HG03108 (cell line): ENCODE measurements around the gene PRRC2C.
"Not testable (repeated sequence)": the region's sequence is repeated elsewhere in the genome, so short reads cannot be mapped to it uniquely, and the experiment has no call there.

Experiments used
- ATAC-seq: cut with Tn5 transposase; IDR thresholded peaks from one replicate; pipeline ENCODE4 v1.9.1; 2021; ENCODE audit warnings: moderate library complexity; ENCODE audit not compliant: unreplicated experiment

PRRC2C gene

GRCh38 chr1:171581766-171582165 lies 96.4 kb downstream of the PRRC2C start:
- ATAC-seq: no peak

GRCh38 chr1:171582589-171582988 lies 97.3 kb downstream of the PRRC2C start:
- no peak for ATAC-seq

DNA sequence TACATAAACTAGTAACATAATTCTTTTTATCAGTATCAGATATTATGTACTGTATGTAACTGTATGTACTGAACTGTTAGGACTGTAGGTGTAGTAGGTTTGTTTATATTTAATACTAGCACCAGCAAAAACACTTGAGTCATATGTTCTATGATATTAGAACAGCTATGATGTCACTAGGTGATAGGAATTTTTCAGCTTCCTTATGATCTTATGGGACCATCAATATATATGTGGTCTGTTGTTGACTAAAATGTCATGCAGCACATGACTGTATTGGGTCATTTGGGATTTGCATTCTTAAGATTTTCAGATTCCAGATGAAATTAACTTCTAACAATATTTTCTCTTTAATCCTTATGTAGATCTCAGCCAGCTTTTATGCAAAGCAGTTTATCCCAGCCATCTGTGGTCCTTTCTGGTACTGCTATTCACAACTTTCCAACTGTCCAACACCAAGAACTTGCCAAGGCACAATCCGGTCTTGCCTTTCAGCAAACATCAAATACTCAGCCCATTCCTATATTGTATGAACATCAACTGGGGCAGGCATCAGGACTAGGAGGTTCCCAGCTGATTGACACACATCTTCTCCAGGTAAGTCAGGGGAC lies 98.4 kb downstream of the PRRC2C start:
- ATAC-seq: no peak

DNA sequence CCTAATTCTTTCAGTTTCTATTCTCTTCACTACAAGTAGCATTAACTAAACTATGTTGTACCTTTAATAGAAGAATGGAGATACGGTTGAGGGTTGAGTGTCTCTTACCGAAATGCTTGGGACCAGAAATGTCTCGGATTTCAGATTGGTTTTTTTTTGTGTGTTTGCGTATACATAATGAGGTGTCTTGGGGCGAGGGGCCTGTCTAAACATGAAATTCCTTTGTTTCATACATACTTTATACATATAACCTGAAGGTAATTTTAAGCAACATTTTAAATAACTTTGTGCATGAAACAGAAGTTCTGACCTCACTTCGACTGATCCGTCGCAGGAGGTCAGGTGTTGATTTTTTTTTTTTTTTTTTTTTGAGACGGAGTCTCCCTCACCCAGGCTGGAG lies 100.4 kb downstream of the PRRC2C start:
- no peak for ATAC-seq

- no peak for ATAC-seq
Observed at GRCh38 chr1:171588230-171588629, 102.9 kb downstream of the PRRC2C start.

DNA sequence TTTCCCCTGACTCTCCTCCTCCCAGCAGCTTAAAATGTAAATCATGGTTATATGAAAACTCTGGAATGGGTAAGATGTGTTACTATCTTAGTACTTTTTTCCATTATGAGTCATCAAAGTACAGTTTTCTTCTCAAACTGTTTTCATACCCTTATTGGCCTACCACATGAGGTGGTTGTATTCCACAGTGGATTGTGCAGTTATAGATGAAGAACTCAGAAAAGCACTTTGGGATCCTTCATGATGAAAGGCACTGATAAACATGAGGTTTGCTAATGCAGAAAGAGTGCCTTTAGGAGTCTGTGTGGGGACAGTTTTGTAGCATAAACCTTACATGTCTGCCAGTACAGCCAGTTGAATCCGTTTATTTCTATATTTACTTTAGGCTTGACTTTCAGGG lies 104.7 kb downstream of the PRRC2C start:
- ATAC-seq: no peak

DNA sequence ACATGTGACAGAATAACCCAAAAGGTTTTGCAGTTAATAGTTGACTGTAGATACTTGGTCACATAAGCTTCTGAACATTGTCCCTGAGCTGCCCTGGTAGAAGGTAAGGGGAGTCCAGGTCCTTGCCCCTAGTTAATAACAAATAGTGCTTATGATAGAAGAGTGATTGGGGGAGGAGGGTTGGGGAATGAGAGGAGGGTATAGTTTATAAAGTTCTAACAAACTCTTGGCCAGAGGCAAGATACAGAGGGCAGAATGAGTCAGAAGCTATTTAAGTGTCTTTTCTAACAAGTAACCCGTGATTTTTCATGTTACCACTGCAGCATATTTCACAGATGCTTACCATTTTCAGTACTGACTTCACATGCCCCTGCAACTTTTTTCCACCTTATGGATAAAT lies 110.0 kb downstream of the PRRC2C start:
- peak; percentile 60 for ATAC-seq

DNA sequence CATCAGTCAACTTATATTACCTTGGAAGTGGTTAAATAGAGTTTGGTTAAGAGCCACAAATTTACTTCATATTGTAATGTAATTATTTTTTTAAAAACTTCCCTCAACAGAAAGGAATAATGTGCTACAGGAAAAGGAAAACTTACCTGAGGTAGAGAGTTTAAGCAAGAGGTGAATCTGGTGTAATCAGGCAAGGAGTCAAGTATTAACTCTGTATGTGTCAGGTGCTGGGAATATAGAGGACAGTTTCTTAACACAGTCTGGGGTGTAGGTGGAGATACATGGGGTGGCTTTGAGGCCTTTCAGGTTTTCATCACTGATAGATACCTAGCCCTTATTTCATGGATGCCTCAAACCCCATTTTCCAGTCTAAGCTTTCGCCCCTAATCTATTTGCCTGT lies 110.8 kb downstream of the PRRC2C start:
- no peak for ATAC-seq

GRCh38 chr1:171596705-171597104 lies 111.4 kb downstream of the PRRC2C start:
- no peak for ATAC-seq

- ATAC-seq: no peak
Observed at GRCh38 chr1:171597203-171597602, 111.9 kb downstream of the PRRC2C start.

DNA sequence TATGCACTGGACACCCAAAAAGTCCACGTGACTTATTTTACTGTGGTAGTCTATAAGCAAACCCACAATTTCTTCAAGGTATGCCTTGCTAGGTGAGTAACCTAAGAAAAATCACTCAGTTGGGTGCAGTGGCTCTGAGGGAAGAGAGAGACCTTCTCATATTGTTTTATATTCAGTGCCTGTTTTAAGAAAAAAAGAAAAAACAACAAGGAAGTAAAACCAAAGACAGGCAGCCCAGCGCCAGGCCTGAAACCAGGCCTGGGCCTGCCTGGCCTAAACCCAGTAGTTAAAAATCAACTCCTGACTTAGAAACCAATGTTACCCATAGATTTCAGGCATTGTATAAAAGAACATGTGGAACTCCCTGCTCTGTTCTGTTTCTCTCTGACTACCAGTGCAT lies 115.0 kb downstream of the PRRC2C start:
- not testable (repeated sequence) for ATAC-seq

DNA sequence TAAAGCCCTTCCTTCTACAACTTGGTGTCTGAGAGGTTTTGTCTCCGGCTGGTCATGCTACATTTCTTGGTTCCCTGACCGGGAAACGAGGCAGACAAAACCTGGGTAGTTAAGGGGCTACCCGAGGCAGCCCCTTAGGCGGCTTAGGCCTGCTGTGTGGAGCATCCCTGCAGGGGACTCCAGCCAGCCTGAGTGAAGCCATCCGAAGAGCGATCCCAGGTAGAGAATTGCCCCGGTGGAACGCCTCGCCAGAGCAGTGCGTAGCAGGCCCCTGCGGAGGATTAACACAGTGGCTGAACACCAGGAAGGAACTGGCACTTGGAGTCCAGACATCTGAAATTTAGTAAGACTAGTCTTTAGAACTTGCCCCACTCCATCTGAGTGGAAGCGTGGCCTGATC lies 115.5 kb downstream of the PRRC2C start:
- no peak for ATAC-seq

- ATAC-seq: not testable (repeated sequence)
Observed at GRCh38 chr1:171603042-171603441, 117.7 kb downstream of the PRRC2C start.

GRCh38 chr1:171606402-171606941 lies 121.1 kb downstream of the PRRC2C start:
- peak; percentile 49 for ATAC-seq

DNA sequence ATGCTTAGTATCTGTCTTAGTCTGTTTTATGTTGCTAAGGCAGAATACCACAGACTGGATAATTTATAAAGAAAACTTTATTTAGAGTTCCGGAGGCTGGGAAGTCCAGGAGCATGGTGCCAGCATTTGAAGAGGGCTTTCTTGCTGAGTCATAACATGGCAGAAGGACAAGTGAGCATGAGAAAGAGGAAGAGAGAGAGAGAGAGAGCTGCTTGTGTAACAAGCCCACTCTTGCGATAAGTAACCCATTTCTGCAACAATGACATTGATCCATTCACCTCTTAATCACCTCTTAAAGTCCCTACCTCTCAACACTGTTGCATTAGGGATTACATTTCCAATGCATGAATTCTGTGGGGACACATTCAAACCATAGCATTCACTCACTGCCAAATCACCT lies 125.1 kb downstream of the PRRC2C start:
- no peak for ATAC-seq

DNA sequence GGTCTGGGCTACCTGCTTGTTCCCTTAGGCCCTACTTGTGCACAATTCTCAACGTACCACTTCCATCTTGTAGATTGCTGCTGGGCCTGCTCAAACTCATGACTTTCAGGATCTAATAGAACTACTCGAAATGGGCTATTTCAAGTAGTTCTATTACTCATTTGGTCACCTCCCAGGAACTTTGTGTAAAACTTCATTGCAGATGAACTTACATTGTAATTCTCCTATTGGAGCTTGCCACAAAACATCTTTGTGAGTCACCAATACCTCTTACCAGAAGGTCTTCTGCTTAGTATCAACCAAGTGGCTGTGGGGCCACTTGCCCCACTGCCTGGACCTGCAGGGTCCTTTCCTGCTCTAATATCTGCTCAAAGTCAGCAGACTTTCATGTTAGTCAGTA lies 126.0 kb downstream of the PRRC2C start:
- no peak for ATAC-seq

DNA sequence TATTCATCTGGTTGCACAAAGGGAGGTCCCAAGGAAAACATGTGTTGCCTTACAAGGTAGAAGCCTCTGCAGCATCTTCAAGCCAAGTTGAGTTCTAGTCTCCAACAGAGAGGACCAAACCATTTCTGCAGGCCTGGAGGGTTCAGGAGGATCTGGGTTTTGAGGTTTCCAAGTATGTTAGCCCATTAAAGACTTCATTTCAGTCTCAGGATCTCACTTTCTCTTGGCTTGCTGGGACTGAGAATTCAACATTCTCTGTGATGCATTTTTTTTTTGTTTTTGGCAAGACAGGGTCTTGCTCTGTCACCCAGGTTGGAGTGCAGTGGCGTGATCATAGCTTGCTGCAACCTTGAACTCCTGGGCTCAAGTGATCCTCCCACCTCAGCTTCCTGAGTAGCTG lies 128.0 kb downstream of the PRRC2C start:
- ATAC-seq: no peak

DNA sequence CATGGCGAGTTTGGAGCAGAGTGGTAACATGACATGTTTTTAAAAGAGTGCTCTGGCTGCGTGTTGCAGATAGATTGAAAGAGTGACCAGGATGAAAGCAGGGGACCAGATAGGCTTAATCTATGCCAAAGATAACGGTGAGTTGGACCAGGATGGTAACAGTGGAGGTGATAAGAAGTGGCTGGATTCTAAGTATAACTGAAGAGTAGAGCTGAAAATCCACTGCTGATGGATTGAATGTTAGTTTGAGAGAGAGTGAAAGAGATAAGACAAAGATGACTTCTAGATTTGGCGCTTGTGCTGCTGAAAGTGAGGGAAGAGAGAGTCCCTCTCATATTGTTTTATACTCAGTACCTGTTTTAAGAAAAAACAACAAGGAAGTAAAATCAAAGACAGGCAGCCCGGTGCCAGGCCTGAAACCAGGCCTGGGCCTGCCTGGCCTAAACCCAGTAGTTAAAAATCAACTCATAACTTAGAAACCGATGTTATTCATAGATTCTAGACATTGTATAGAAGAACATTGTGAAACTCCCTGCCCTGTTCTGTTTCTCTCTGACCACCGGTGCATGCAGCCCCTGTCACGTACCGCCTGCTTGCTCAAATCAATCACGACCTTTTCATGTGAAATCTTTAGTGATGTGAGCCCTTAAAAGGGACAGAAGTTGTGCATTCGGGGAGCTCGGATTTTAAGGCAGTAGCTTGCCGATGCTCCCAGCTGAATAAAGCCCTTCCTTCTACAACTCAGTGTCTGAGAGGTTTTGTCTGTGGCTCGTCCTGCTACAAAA lies 130.0 kb downstream of the PRRC2C start:
- peak; percentile 39 for ATAC-seq

DNA sequence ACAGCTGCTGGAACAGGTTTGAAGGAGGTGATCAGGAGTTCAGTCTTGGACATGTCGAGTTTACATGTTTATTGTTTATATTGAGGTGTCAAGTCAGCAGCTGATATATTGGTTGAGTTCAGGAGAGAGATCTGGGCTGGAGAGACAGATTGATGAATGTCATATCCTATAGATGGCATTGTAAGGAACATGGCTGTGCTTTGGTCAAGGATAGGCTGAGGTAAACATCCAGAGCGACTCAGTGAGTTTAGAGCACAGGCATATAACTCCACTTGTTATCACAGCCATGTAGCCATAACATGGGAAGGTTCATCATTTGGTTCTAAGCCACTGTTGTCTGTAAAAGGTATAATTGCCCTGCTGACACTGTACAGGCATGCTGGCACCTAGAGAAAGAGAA lies 131.3 kb downstream of the PRRC2C start:
- ATAC-seq: no peak

GRCh38 chr1:171622152-171622462 lies 136.8 kb downstream of the PRRC2C start, which contains the start of gene MYOCOS:
Gene MYOCOS, plus strand, starts transcription at chr1:171622243. Its CDS starts 1,641 bp downstream, at chr1:171623884.
- no peak for ATAC-seq

DNA sequence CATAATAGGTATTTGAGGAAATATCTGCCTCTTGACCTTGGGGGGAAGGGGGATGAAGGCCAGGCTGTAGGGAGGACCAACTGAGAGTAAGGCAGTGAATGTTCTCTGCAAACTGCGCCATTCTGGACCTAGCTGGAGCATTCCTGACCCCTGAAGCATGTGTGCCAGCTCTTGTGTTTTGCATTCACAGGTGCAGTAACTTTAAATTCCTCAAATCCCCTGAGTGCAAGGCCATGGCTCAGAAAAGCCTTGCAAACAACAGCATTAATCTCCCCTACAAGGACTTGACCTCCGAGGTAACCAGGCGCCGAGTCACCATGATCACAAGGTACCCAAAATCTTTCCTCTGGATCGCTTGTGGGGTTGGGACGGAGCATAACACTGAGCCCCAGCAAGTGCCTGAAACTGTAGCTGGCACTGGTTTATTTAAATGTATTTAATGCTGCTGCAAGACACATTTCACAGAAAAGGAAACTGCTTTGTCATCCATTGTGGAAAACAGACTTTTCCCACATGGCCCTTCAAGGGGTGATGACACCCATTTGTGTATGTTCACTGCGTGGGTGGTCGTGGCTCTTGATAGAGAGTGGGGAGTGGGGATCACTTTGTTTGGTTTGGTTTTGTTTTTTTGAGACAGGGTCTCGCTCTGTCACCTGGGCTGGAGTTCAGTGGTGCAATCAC lies 138.5 kb downstream of the PRRC2C start:
- ATAC-seq: no peak

GRCh38 chr1:171625225-171625624 lies 139.9 kb downstream of the PRRC2C start:
- no peak for ATAC-seq
